ENCODE measurements around the gene BIN2.

The BIN2 gene

DNA sequence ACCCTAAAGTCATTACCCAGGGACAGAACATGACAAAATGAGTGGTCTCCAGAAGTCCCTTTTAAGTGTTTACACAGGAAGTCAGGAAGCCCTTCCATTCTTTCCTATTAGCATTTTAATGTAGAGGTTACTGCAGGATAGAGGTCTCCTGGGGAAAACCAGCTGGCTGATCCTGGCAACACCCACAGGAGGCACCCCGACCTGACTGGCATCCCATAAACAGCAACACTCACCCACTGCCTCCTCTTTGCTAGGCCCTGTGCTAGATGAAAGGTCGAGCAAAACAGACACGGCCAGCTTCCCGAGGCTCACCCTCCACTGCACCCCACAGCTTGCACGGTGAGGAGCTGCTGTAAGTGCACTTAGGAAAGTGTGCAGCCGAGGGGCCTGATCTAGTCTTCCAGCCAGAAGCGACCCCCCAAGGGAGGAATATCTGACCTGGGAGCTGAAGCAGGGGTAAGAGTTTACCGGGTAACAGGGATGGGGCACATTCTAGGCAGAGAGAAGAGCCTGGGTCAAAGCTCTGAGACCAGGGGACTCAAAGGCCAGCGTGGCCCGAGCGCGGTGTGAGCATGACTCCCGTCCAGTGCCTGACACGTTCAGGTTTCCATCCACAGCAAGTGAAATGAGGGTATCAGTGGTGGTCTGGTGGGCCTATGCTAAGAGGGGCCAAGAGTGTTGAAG, 76.3 kb downstream of the BIN2 start:
- H3K27me3 ChIP-seq (replicated peaks; ENCODE audit: insufficient read depth, low read length) = no peaks in the 10 kb centered on the region
- 0 out of 2 replicates have a peak, but pooled peaks cover 4% of the 10 kb centered on the region for H3F3A ChIP-seq (ENCODE audit: insufficient read depth, low read length)
- no peaks in the 10 kb centered on the region for H4K20me1 ChIP-seq (ENCODE audit: insufficient read depth, low read length)
- H3K9me2 ChIP-seq (replicated peaks; ENCODE audit: insufficient read depth, low read length) = no peaks in the 10 kb centered on the region
- no peaks in the 10 kb centered on the region; the same call in 1 of the 2 replicates for H3K36me3 ChIP-seq (replicated peaks; ENCODE audit: insufficient read depth, low read length)
- no peaks in the 10 kb centered on the region for H3K79me2 ChIP-seq (ENCODE audit: low read length)
- no peak overlapping the region for H3K4me3 ChIP-seq (ENCODE audit: low read length)
- no peak overlapping the region for H2AFZ ChIP-seq (ENCODE audit: low read length)
- no peak for DNase-seq
- H3K27ac ChIP-seq (ENCODE audit: low read length) = no peak overlapping the region
- no peaks in the 10 kb centered on the region for H3K4me1 ChIP-seq (ENCODE audit: low read length)
- no peaks in the 10 kb centered on the region for H3K9me3 ChIP-seq (replicated peaks; ENCODE audit: insufficient read depth, low read length)
- no peak overlapping the region for H3K4me2 ChIP-seq (ENCODE audit: low read depth, low read length)
- TF ChIP-seq EZH2phosphoT487 (IDR thresholded peaks at IDR 0.05; ENCODE audit: low read length) (no peak), EZH2 (optimal IDR thresholded peaks at IDR 0.05; ENCODE audit: low read depth, low read length) (no peak)
- TF ChIP-seq, protein P1, sequence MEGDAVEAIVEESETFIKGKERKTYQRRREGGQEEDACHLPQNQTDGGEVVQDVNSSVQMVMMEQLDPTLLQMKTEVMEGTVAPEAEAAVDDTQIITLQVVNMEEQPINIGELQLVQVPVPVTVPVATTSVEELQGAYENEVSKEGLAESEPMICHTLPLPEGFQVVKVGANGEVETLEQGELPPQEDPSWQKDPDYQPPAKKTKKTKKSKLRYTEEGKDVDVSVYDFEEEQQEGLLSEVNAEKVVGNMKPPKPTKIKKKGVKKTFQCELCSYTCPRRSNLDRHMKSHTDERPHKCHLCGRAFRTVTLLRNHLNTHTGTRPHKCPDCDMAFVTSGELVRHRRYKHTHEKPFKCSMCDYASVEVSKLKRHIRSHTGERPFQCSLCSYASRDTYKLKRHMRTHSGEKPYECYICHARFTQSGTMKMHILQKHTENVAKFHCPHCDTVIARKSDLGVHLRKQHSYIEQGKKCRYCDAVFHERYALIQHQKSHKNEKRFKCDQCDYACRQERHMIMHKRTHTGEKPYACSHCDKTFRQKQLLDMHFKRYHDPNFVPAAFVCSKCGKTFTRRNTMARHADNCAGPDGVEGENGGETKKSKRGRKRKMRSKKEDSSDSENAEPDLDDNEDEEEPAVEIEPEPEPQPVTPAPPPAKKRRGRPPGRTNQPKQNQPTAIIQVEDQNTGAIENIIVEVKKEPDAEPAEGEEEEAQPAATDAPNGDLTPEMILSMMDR (IDR thresholded peaks at IDR 0.05; ENCODE audit: low read length) = no peak
- no peak overlapping the region for H3K9ac ChIP-seq (ENCODE audit: low read length)

DNA sequence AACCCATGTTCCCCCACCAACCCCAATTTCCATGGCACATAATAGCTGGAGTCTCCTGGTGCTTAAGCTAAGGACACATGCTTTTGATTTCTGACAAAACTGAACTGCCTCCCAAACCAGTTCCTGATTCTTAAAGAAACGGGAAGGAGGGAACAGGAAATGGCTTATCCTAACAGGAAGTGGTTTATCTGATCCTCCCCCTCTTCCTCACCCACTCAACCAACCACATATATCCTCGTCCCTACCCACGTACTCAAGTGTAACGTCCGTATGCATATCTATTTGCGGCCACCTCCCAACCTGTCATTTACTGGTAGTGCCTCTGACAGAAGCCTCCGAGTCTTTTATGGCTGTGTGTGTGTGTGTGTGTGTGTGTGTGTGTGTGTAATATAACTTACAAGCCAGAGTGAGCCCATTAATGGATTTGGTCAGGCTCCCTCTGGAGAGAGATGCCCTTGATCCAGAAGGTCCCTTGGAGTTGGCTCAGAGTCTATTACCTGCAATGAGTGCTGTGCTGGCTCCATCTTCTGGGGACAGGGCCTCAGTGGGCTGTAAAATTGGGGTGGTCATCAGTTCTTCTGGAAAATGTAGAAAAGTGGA, 77.6 kb downstream of the BIN2 start:
- no peak for DNase-seq
- no peak for TF ChIP-seq EZH2phosphoT487 (IDR thresholded peaks at IDR 0.05; ENCODE audit: low read length)
- no peak for TF ChIP-seq EZH2 (optimal IDR thresholded peaks at IDR 0.05; ENCODE audit: low read depth, low read length)
- TF ChIP-seq, protein P1 (IDR thresholded peaks at IDR 0.05; ENCODE audit: low read length) = no peak
- no peaks in the 10 kb centered on the region for H3K27me3 ChIP-seq (replicated peaks; ENCODE audit: insufficient read depth, low read length)
- H2AFZ ChIP-seq (ENCODE audit: low read length) = no peak overlapping the region
- H3K36me3 ChIP-seq (replicated peaks; ENCODE audit: insufficient read depth, low read length) = peaks cover 1% of the 10 kb centered on the region; the same call in 1 of the 2 replicates
- 0 out of 2 replicates have a peak, but pooled peaks cover 4% of the 10 kb centered on the region for H3F3A ChIP-seq (ENCODE audit: insufficient read depth, low read length)
- no peaks in the 10 kb centered on the region for H4K20me1 ChIP-seq (ENCODE audit: insufficient read depth, low read length)
- no peaks in the 10 kb centered on the region for H3K9me2 ChIP-seq (replicated peaks; ENCODE audit: insufficient read depth, low read length)
- no peak overlapping the region for H3K9ac ChIP-seq (ENCODE audit: low read length)
- no peak overlapping the region for H3K27ac ChIP-seq (ENCODE audit: low read length)
- peaks cover 1% of the 10 kb centered on the region; the same call in 1 of the 2 replicates for H3K79me2 ChIP-seq (ENCODE audit: low read length)
- no peaks in the 10 kb centered on the region for H3K9me3 ChIP-seq (replicated peaks; ENCODE audit: insufficient read depth, low read length)
- no peak overlapping the region for H3K4me3 ChIP-seq (ENCODE audit: low read length)
- H3K4me2 ChIP-seq (ENCODE audit: low read depth, low read length) = no peak overlapping the region
- no peaks in the 10 kb centered on the region for H3K4me1 ChIP-seq (ENCODE audit: low read length)

GRCh38 chr12:51245476-51246253, 78.3 kb downstream of the BIN2 start:
- H3K9ac ChIP-seq (ENCODE audit: low read length) = no peak overlapping the region
- no peaks in the 10 kb centered on the region for H3K4me1 ChIP-seq (ENCODE audit: low read length)
- H3K4me3 ChIP-seq (ENCODE audit: low read length) = no peak overlapping the region
- H3K79me2 ChIP-seq (ENCODE audit: low read length) = peaks cover 8% of the 10 kb centered on the region
- H2AFZ ChIP-seq (ENCODE audit: low read length) = no peak overlapping the region
- no peaks in the 10 kb centered on the region for H4K20me1 ChIP-seq (ENCODE audit: insufficient read depth, low read length)
- H3K27ac ChIP-seq (ENCODE audit: low read length) = no peak overlapping the region
- no peak overlapping the region for H3K4me2 ChIP-seq (ENCODE audit: low read depth, low read length)
- DNase-seq = no peak
- H3K27me3 ChIP-seq (replicated peaks; ENCODE audit: insufficient read depth, low read length) = no peaks in the 10 kb centered on the region
- 0 out of 2 replicates have a peak, but pooled peaks cover 4% of the 10 kb centered on the region for H3F3A ChIP-seq (ENCODE audit: insufficient read depth, low read length)
- no peak for TF ChIP-seq EZH2 (optimal IDR thresholded peaks at IDR 0.05; ENCODE audit: low read depth, low read length)
- no peak for TF ChIP-seq EZH2phosphoT487 (IDR thresholded peaks at IDR 0.05; ENCODE audit: low read length)
- TF ChIP-seq, protein P1 (IDR thresholded peaks at IDR 0.05; ENCODE audit: low read length) = no peak
- peaks cover 5% of the 10 kb centered on the region; the same call in 1 of the 2 replicates for H3K36me3 ChIP-seq (replicated peaks; ENCODE audit: insufficient read depth, low read length)
- no peaks in the 10 kb centered on the region for H3K9me2 ChIP-seq (replicated peaks; ENCODE audit: insufficient read depth, low read length)
- H3K9me3 ChIP-seq (replicated peaks; ENCODE audit: insufficient read depth, low read length) = no peaks in the 10 kb centered on the region

Data from MM.1S (cell line).